HL-60/S4 treated with phorbol 12-myristate 13-acetate at 8.2 ng/mL for 4 days and 3 days (cell line): ENCODE measurements around the gene MMP2.

Experiments
- in situ Hi-C: fragments of 300-500 bp; cut with MboI; formaldehyde crosslinking; loops from 2 replicates; pipeline ENCODE4 v1.15.0; 2022; ENCODE audit warnings: low sequenced_read_pairs

The MMP2 gene

GRCh38 chr16:55510185-55510805, 31.3 kb downstream of the MMP2 start:
- in situ Hi-C loops = no loop called here

- in situ Hi-C loops = no loop called here
Observed at GRCh38 chr16:55512941-55513340, 33.9 kb downstream of the MMP2 start.

- in situ Hi-C loops = no loop called here
Observed at GRCh38 chr16:55513616-55514015, 34.6 kb downstream of the MMP2 start.

DNA sequence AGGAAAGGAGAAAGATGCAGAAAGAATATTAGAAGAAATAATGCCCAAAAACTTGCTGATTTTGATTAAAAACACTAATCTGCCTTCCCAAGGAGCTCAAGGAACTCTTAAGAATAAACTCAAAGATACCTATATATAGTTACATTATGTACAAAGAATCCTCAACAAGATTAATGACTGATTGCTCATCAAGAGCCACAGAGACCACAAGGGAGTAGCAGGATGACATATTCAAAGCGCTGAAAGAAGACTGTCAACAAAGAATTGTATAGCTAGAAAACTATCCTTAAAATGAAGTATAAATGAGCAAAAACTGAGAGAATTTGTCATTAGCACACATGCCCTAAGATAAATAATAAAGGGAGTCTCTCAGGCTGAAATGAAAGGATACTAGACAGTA, 36.1 kb downstream of the MMP2 start:
- in situ Hi-C loops = no loop called here

DNA sequence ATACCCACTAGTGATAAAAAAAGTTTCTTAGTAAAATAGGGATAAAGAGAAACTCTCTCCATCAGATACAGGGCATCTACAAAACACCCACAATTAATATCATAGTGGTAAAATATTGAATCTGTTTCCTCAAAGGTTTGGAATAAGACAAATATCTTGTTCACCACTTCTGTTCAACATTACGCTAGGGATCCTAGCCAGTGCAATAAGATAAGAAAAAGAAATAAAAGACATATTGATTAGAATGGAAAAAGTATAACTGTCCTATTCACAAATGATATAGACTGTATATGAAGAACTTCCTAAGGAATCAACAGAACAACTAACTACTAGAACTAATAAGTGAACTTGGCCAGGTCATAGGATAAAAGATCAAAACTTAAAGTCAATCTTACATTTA, 42.8 kb downstream of the MMP2 start:
- in situ Hi-C loops = no loop called here

DNA sequence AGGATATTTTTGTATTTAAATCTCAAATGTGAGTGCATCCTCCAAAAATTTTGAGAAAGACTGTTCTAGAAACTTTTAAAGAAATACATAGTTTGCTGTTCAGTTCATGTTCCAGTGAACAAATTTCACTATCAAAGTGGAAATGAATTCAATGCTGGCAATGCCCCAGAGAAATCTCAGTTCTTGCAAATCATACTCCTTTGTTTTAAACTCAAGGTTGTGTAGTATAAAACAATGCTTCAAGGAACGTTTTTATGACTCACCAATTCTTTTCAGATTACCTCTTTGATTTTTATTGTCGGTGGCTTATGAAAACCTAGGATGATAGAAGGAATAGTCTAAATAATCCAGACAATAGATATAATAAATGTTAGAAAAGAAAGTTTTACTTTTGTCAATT, 47.4 kb downstream of the MMP2 start:
- in situ Hi-C loops = no loop called here

DNA sequence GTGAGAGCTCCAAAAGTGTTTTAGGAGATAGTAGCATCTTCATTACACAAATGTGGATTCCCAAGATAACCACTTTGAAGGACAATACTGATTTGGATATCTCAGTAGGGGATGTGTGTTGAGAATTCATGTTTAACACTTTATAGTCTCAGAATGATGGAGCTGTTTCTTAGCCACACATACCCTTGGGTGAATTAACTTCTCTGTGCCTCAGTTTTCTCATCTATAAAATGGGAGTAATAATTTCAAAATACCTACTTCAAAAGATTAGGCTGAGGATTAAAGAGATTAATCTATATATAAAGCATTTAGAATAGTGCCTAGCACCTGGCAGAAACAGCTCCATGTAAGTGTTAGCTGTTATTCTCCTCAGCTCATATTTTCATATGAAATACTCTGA, 48.9 kb downstream of the MMP2 start:
- in situ Hi-C loops = no loop called here

DNA sequence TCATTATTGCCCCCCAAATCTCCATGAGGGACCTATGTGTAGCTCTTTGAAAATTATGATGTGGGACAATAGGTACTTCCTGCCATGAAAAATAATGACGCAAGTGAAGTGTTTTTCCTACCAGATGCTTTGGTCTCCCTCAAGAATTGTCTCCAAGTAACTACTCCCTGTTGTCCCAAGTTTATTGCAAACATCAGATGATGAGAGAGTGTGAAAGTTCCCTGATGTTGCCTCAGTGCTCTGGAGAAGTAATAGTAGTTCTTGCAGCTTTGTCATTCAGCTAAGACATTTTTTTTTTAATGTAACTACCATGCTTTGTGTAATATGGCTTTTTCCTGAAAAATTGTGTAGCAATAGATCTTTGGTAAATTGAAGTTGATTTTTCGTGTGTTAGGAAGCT, 50.0 kb downstream of the MMP2 start:
- in situ Hi-C loops = no loop called here

GRCh38 chr16:55530316-55530856, 51.4 kb downstream of the MMP2 start:
- in situ Hi-C loops = no loop called here

DNA sequence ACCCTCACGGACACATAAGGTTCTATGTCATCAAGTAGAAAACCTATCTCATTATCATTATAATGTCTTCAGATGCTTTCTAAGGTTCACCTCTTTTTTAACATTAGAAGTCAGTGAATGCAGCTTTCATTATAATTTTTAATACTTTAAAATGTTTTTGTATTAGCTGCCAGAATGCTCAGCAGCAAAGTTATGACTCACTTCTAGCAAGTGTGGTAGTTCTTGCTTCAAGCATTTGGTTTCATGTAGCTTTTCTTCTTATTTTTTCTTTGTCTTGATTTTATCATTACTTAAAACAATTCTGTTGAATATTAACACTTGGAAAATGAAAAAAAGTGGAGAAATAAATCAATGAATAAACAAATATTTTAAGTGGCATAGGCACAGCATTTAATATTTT, 53.2 kb downstream of the MMP2 start:
- in situ Hi-C loops = no loop called here

DNA sequence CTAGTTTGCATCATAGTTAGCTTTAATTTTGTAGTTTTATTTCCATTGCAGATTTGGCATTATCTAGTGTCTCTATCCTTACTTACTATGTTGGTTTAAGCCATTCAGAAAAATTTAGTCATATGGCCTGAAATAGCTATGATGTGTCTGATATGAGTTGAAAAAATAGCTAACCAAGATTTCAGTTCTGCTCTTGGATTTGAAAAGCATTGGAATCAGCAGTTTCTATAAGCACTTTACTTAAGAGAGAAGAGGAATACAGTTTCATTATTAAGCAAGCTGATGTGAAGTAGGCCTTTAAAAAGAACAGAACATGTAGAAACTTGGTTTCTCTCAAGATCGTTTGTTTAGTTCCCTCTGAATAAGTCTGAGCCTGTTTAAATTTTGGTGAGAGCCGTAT, 55.8 kb downstream of the MMP2 start:
- in situ Hi-C loops = no loop called here

GRCh38 chr16:55539049-55539448, 60.1 kb downstream of the MMP2 start:
- in situ Hi-C loops = no loop called here

- in situ Hi-C loops = no loop called here
Observed at GRCh38 chr16:55539488-55539887, 60.5 kb downstream of the MMP2 start.

GRCh38 chr16:55540221-55540620, 61.2 kb downstream of the MMP2 start:
- in situ Hi-C loops = no loop called here

DNA sequence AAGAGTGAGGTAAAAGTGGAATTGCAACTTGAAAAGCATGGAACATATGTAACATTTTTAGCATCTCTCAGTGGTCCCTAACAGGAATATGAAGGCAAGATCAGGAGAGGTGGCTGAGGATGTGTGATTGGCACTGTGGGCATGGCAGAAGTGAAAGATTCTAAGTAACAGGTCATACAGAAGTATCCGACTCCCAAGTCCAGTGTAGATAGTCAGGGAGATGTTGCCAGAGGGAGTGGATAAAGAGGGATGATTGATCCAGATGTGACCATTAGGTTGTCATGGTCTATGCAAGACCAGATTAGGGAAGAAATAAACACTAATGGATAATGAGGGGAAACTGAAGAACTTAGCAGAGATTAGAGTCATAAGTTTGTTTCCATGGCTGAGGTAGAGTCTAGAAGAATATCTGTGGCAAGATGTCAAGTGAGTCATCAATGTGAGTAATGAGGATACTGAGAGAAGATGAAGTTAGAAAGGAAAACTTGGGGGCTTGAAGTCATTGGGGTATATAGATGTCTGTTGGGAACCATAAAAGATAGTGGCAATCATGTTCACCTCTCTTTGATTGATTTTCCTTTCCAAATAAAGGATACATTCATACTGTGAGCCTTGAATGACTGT, 63.6 kb downstream of the MMP2 start:
- in situ Hi-C loops = no loop called here

GRCh38 chr16:55543472-55543871, 64.5 kb downstream of the MMP2 start:
- in situ Hi-C loops = no loop called here

DNA sequence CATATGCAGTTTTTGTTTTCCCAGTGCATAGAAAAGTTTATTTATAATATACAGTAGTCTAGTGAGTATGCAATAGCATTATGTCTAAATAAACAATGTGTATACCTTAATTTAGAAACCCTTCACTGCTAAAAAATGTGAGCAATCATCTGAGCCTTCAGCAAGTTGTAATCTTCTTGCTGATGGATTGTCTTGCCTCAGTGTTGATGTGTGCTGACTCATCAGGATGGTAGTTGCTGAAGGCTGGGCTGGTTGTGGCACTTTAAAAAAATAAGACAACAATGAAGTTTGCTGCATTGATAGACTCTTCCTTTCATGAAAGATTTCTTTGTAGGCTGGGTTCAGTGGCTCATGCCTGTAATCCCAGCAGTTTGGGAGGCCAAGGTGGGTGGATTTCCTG, 73.6 kb downstream of the MMP2 start:
- in situ Hi-C loops = no loop called here

- in situ Hi-C loops = no loop called here
Observed at GRCh38 chr16:55555436-55555835, 76.4 kb downstream of the MMP2 start.
